ENCODE results near the gene IL3RA.

IL3RA gene

GRCh38 chrX:1416327-1416784 is 79.8 kb downstream of the IL3RA start:
- H3K27ac ChIP-seq (ENCODE audit: low read depth, low read length), result no peak overlapping the region
- no peak for TF ChIP-seq CTCF (IDR thresholded peaks at IDR 0.05; ENCODE audit: insufficient read depth, low read length, poor library complexity, severe bottlenecking)
- TF ChIP-seq EZH2phosphoT487 (conservative IDR thresholded peaks at IDR 0.05; ENCODE audit: low read length), result no peak

GRCh38 chrX:1416965-1417760 is 80.6 kb downstream of the IL3RA start:
- H3K4me2 ChIP-seq (ENCODE audit: low read depth, low read length, poor library complexity, severe bottlenecking), result no peak overlapping the region
- H3K9me3 ChIP-seq (ENCODE audit: insufficient read depth, low read length), result no peaks in the 10 kb centered on the region
- H3K9me2 ChIP-seq (replicated peaks; ENCODE audit: insufficient read depth, low read length), result no peaks in the 10 kb centered on the region
- H2AFZ ChIP-seq (ENCODE audit: low read depth, low read length, severe bottlenecking), result no peak overlapping the region
- TF ChIP-seq CTCF (IDR thresholded peaks at IDR 0.05; ENCODE audit: insufficient read depth, low read length, poor library complexity, severe bottlenecking) (no peak), EZH2phosphoT487 (conservative IDR thresholded peaks at IDR 0.05; ENCODE audit: low read length) (no peak)
- no peaks in the 10 kb centered on the region for H3K27me3 ChIP-seq (ENCODE audit: low read length)
- H3K4me3 ChIP-seq (ENCODE audit: insufficient read depth, low read length, poor library complexity, severe bottlenecking), result no peak overlapping the region
- no peaks in the 10 kb centered on the region for H3F3A ChIP-seq (ENCODE audit: insufficient read depth)
- H3K9ac ChIP-seq (ENCODE audit: low read length), result no peak overlapping the region
- no peaks in the 10 kb centered on the region for H4K20me1 ChIP-seq (ENCODE audit: low read depth, low read length)
- H3K27ac ChIP-seq (ENCODE audit: low read depth, low read length), result no peak overlapping the region
- H3K79me2 ChIP-seq (ENCODE audit: insufficient read depth, low read length), result no peaks in the 10 kb centered on the region
- H3K36me3 ChIP-seq (ENCODE audit: low read length), result 0 out of 2 replicates have a peak, but pooled peaks cover 2% of the 10 kb centered on the region

More at GRCh38 chrX:1416327-1416784, 79.8 kb downstream of the IL3RA start:
- Histone ChIP-seq H3K79me2 (ENCODE audit: insufficient read depth, low read length) (no peaks in the 10 kb centered on the region), H3K36me3 (ENCODE audit: low read length) (0 out of 2 replicates have a peak, but pooled peaks cover 2% of the 10 kb centered on the region), H3K9ac (ENCODE audit: low read length) (no peak overlapping the region), H4K20me1 (ENCODE audit: low read depth, low read length) (no peaks in the 10 kb centered on the region), H3K9me2 (replicated peaks; ENCODE audit: insufficient read depth, low read length) (no peaks in the 10 kb centered on the region), H3K9me3 (ENCODE audit: insufficient read depth, low read length) (no peaks in the 10 kb centered on the region), H3K4me3 (ENCODE audit: insufficient read depth, low read length, poor library complexity, severe bottlenecking) (no peak overlapping the region), H2AFZ (ENCODE audit: low read depth, low read length, severe bottlenecking) (no peak overlapping the region), H3F3A (ENCODE audit: insufficient read depth) (no peaks in the 10 kb centered on the region), H3K4me2 (ENCODE audit: low read depth, low read length, poor library complexity, severe bottlenecking) (no peak overlapping the region), H3K27me3 (ENCODE audit: low read length) (no peaks in the 10 kb centered on the region)

- H2AFZ ChIP-seq (ENCODE audit: low read depth, low read length, severe bottlenecking), result no peak overlapping the region
- H3K9me2 ChIP-seq (replicated peaks; ENCODE audit: insufficient read depth, low read length), result no peaks in the 10 kb centered on the region
- H4K20me1 ChIP-seq (ENCODE audit: low read depth, low read length), result no peaks in the 10 kb centered on the region
- H3K79me2 ChIP-seq (ENCODE audit: insufficient read depth, low read length), result no peaks in the 10 kb centered on the region
- H3K4me2 ChIP-seq (ENCODE audit: low read depth, low read length, poor library complexity, severe bottlenecking), result no peak overlapping the region
- no peak overlapping the region for H3K4me3 ChIP-seq (ENCODE audit: insufficient read depth, low read length, poor library complexity, severe bottlenecking)
- no peaks in the 10 kb centered on the region for H3F3A ChIP-seq (ENCODE audit: insufficient read depth)
- 0 out of 2 replicates have a peak, but pooled peaks cover 2% of the 10 kb centered on the region for H3K36me3 ChIP-seq (ENCODE audit: low read length)
- no peaks in the 10 kb centered on the region for H3K9me3 ChIP-seq (ENCODE audit: insufficient read depth, low read length)
- H3K27ac ChIP-seq (ENCODE audit: low read depth, low read length), result no peak overlapping the region
- TF ChIP-seq EZH2phosphoT487 (conservative IDR thresholded peaks at IDR 0.05; ENCODE audit: low read length), result no peak
- no peak for TF ChIP-seq CTCF (IDR thresholded peaks at IDR 0.05; ENCODE audit: insufficient read depth, low read length, poor library complexity, severe bottlenecking)
- H3K27me3 ChIP-seq (ENCODE audit: low read length), result no peaks in the 10 kb centered on the region
- no peak overlapping the region for H3K9ac ChIP-seq (ENCODE audit: low read length)
Observed at GRCh38 chrX:1417921-1418771, 81.6 kb downstream of the IL3RA start.
